NCI-H2029 (cell line): Measurements from ENCODE around the gene RYR3.

Experiments
- DNase-seq: peaks from one replicate; lab custom pipeline; 2025; lab: John Stamatoyannopoulos, UW

RYR3 gene

GRCh38 chr15:33451385-33451784 lies 140.6 kb downstream of the RYR3 start:
- no peak for DNase-seq

- DNase-seq, result no peak
Observed at GRCh38 chr15:33453761-33454160, 143.0 kb downstream of the RYR3 start.

- DNase-seq, result no peak
Observed at GRCh38 chr15:33454346-33454745, 143.6 kb downstream of the RYR3 start.

DNA sequence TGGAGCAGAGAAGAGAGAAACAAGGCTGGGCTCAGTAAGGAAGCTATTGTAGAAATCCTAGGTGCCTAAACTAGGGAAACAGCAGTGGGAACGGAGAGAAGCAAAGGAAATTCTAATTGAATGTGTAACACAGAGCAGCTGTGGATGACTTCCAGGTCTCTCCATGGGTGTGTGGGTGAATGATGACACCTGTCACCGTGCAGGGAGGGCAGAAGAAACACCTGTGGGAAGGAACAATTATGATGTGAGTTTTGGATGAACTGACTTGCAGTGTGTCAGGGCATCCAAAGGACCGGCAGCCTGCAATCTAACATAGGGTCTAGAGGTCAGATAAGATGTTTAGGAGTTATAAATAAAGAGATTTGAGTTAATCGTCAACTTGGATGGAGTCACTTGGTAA lies 144.2 kb downstream of the RYR3 start:
- DNase-seq, result no peak

GRCh38 chr15:33458421-33458820 lies 147.7 kb downstream of the RYR3 start:
- no peak for DNase-seq

DNA sequence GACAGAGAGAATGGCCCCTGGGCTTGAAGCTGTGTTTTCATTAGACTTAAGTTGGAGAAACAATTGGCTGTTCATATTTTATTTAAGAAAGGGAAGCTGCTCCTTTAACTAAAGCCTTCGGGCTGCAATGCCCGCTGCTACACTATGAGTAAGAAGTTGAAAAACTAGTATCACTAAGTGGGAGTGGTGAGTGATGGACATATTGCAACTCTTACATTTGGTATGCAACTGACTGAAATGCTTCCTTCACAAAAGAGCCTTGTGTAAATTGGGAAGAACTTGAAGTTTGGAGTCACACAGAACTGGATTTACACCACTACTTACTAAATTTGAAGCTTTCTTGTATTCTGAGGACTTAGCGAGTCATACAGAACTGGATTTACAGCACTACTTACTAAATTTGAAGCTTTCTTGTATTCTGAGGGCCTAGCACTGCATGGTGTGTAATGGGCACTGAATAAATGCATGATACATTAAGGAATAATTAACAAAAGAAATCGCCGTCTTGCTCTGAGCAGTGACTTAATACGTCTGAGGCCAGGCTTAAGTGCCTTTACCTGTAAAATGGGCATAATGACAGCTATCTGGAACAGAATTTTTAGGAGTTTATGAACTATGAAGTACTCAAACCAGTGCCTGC lies 149.5 kb downstream of the RYR3 start:
- DNase-seq, result no peak

- no peak for DNase-seq
Observed at GRCh38 chr15:33461671-33462070, 150.9 kb downstream of the RYR3 start.

- no peak for DNase-seq
Observed at GRCh38 chr15:33467146-33467815, 156.5 kb downstream of the RYR3 start.

GRCh38 chr15:33467816-33468163 lies 157.0 kb downstream of the RYR3 start:
- DNase-seq, result no peak

- no peak for DNase-seq
Observed at GRCh38 chr15:33468740-33469139, 158.0 kb downstream of the RYR3 start.

- DNase-seq, result no peak
Observed at GRCh38 chr15:33473005-33473404, 162.2 kb downstream of the RYR3 start.

GRCh38 chr15:33473714-33474113 lies 162.9 kb downstream of the RYR3 start:
- DNase-seq, result no peak

DNA sequence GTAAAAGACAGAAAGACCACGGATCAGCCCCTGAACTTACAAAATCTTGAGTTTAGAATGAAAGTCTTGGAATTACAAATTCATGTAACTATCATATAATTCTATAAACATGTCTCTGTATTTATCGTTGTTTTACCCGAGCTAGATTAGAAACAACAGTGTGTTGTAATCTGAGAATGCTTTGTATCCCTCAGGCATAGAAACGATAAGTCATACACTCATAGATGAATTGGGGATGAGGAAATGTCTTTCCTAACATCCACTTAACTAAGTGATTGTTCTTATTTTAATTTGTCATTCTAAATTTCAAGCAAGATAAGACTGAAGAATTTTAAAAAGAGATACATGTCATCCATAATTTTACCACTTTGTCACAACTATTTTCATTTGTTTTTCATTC lies 165.3 kb downstream of the RYR3 start:
- DNase-seq, result no peak

DNA sequence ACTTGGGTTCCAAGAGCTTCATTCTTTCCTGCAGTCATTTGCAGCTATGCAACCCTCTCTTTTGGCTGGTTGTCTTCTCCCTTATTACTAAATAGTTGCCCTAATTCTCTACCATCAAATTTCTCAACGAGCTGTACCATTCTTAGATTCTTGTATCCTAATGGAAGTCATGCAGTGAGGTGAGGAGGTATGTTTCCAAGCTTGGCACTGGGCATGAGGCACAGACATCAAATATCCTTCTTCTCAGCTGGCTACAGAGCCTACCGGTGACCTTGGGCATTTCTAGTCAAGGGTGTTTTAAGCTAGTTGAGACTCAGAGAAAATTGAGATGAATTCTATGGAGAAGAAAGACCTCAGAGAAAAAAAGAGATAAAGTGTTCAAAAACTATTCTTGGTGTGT lies 166.1 kb downstream of the RYR3 start:
- no peak for DNase-seq

- DNase-seq, result no peak
Observed at GRCh38 chr15:33489335-33489734, 178.6 kb downstream of the RYR3 start.

DNA sequence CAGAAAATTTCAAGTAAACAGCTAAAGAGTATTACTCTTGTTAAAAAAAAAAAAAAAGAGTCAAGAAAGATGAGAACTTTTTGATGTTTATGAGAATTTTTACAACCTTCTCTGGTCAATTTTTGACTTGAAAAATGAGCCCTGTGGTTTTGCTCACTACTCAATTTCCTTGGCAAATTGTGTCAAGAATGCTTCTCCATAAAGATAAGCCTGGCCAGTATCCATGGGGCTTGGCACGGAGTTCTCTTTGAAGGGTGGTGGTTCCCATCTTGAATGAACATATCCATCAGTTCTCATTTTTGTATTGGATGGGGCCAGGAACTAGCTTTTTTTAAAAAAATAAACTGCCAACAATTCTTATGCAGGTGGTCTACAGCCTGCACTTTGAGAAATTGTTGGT lies 179.9 kb downstream of the RYR3 start:
- no peak for DNase-seq

GRCh38 chr15:33492434-33493052 lies 181.8 kb downstream of the RYR3 start:
- DNase-seq, result no peak

- DNase-seq, result no peak
Observed at GRCh38 chr15:33494306-33494705, 183.5 kb downstream of the RYR3 start.

- no peak for DNase-seq
Observed at GRCh38 chr15:33500432-33501195, 189.8 kb downstream of the RYR3 start.

DNA sequence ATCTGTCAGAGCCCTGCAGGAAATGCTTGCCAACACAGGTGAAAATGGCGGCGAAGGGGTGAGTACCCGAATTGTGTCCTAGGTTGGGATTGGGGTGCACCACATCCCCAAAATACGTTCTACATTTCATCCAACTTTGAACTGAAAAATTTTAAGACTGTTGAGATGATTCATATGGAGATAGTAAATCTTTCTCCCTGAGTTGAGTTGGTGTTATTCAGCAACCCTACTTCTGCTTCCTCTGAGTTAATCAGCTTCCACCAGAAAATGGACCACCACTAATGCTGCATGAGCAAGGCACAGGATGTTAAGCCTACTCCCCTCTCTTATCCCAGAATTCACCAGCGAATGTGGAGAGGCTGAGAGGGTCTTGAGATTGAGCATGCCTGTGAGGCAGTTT lies 192.9 kb downstream of the RYR3 start:
- DNase-seq, result no peak

GRCh38 chr15:33506781-33507296 lies 196.1 kb downstream of the RYR3 start:
- DNase-seq, result no peak

GRCh38 chr15:33508703-33509102 lies 197.9 kb downstream of the RYR3 start:
- no peak for DNase-seq

DNA sequence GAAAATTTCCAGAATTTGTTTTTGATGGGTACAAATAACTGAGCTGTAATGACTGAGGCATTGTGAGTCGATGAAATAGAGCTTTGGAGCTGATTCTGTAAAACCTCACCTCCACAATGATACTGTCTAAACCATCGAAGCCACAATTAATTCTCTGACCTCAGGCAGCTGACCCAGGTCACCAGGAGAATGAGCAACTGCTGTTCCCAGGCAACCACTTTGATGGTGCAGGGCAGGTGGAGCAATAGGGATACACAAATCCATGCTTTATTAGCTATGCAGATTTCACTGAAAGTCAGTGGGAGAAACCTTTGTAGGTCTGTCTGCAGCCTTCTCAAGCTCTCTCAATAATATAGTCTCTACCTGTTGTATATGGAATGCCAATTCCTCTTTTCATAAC lies 204.4 kb downstream of the RYR3 start:
- DNase-seq, result no peak
